Neural crest cell (in vitro differentiated cells): Measurements from ENCODE around the gene PDZRN4. TPM values are rescaled to one million over a fixed set of nuclear protein-coding genes. Genes with fewer than 3 reads are reported as not detected.

Experiments used
- DNase-seq: peaks from one replicate; pipeline ENCODE4 v3.0.0; 2021; ENCODE audit warnings: low read depth, mixed read lengths, low spot score
- H3K27ac Mint-ChIP-seq: one replicate; pipeline ENCODE4 v1.8.0; 2021; ENCODE audit warnings: mild to moderate bottlenecking, mixed read lengths; ENCODE audit not compliant: unreplicated experiment
- H3K27me3 Mint-ChIP-seq: 2 replicates; pipeline ENCODE4 v1.8.0; 2021; ENCODE audit warnings: low read depth, mild to moderate bottlenecking, mixed read lengths
- H3K36me3 Mint-ChIP-seq: 2 replicates; pipeline ENCODE4 v1.8.0; 2021; ENCODE audit warnings: low read depth, mild to moderate bottlenecking, mixed read lengths
- H3K4me1 Mint-ChIP-seq: 2 replicates; pipeline ENCODE4 v1.8.0; 2021; ENCODE audit warnings: mixed read lengths
- H3K4me3 Mint-ChIP-seq: one replicate; pipeline ENCODE4 v1.8.0; 2021; ENCODE audit warnings: mild to moderate bottlenecking, mixed read lengths
- H3K9me3 Mint-ChIP-seq: 2 replicates; pipeline ENCODE4 v1.8.0; 2021; ENCODE audit warnings: mixed read lengths
- total RNA-seq: library from RNA; stranded (reverse); gene quantifications from 2 replicates; pipeline ENCODE4 v1.2.1, GENCODE V29; 2021
- TF ChIP-seq, protein P1 (sequence below): fragments of 200-600 bp; sonication (generic); conservative IDR thresholded peaks from 2 replicates; pipeline ENCODE4 v1.5.0; 2021; ENCODE audit warnings: antibody characterized with exemption, mild to moderate bottlenecking

Gene PDZRN4
- total RNA-seq, 1 donor from 2014 or later = 2.5 TPM

DNA sequence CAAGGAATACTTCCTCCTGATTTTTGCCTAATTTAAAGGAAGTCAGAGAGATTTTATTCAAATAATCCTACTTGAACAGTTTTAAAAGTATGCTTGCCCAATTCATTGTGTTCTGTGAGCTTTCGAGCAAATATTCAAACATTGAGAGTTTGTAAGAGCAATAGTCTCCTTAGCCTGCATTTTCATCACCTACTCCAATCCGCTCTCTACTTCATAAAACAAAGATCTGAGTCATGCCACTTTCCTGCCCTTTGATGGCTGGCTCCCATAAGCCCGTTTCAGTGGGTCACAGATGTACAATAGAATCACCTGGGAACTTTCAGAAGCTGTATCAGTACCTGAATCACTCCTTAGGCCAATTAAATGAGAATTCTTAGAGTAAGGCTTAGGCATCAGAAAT lies 319.2 kb downstream of the PDZRN4 start:
- TF ChIP-seq, protein P1, sequence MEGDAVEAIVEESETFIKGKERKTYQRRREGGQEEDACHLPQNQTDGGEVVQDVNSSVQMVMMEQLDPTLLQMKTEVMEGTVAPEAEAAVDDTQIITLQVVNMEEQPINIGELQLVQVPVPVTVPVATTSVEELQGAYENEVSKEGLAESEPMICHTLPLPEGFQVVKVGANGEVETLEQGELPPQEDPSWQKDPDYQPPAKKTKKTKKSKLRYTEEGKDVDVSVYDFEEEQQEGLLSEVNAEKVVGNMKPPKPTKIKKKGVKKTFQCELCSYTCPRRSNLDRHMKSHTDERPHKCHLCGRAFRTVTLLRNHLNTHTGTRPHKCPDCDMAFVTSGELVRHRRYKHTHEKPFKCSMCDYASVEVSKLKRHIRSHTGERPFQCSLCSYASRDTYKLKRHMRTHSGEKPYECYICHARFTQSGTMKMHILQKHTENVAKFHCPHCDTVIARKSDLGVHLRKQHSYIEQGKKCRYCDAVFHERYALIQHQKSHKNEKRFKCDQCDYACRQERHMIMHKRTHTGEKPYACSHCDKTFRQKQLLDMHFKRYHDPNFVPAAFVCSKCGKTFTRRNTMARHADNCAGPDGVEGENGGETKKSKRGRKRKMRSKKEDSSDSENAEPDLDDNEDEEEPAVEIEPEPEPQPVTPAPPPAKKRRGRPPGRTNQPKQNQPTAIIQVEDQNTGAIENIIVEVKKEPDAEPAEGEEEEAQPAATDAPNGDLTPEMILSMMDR = no peak
- H3K9me3 Mint-ChIP-seq = no peaks in the 10 kb centered on the region
- H3K4me3 Mint-ChIP-seq = no peak overlapping the region
- H3K36me3 Mint-ChIP-seq = no peaks in the 10 kb centered on the region
- H3K27ac Mint-ChIP-seq = peak overlapping the region; percentile 95
- no peak for DNase-seq
- H3K4me1 Mint-ChIP-seq = no peaks in the 10 kb centered on the region
- H3K27me3 Mint-ChIP-seq = no peaks in the 10 kb centered on the region

DNA sequence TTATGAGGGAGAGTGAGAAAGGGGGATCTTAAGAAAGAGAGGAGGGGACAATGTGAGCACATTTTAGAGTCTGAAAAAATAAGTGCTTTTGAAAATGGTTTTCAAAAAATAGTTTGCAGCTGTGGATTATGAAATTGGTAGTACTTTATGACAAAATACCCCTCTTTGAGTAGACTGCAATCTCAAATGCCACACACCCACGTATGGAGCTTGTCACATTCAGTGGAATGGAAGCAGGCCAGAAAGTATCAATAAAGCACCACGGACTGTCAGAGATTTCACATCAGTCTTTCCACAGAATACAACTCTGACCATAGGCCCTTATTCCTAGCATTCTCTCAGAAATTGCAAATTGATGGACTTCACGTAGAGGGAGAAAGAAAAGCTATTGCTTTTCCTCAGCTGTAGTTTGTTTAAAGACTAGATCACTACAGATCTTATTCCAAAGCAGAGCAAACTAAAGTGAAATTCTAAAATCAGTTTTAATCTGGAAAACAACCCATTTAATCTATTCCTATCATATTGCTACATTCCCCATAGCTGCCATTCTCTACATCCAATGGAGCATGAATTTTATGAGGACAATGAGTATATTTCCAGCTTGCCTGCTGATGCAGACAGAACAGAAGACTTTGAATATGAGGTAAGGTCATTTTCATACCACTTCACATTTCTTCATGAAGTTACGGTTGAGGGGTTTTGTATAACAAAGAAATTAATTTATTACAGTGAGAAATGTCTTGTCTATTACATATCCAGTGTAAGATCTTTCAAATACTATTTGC lies 321.3 kb downstream of the PDZRN4 start:
- H3K27ac Mint-ChIP-seq = no peak overlapping the region
- H3K36me3 Mint-ChIP-seq = no peaks in the 10 kb centered on the region

DNA sequence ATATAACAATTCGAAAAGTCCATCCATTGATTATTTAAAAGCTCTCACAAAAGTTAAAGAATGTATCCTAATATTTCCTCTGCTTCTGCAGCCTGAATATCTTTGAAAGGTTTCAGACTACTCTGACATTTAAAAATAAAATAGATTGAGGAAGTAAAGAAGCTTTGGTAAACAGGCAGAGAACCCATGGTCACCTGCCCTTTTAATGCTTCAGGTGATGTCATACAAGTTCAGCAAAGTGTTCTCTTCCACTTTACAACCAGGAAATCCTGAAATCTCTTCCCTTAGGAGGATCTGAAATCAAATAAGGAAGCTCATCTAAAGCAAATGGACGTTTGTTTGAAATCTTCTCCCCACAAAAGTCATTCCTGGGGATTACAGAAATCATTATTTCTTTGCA lies 322.4 kb downstream of the PDZRN4 start:
- no peak for DNase-seq
- TF ChIP-seq, protein P1 = no peak
- Mint-ChIP-seq H3K4me3 (no peak overlapping the region), H3K27ac (no peak overlapping the region), H3K36me3 (no peaks in the 10 kb centered on the region), H3K9me3 (no peaks in the 10 kb centered on the region), H3K27me3 (no peaks in the 10 kb centered on the region), H3K4me1 (peaks cover 7% of the 10 kb centered on the region)

More for the DNA sequence above, 321.3 kb downstream of the PDZRN4 start:
- no peaks in the 10 kb centered on the region for H3K9me3 Mint-ChIP-seq
- peaks cover 7% of the 10 kb centered on the region for H3K4me1 Mint-ChIP-seq
- DNase-seq = no peak
- H3K4me3 Mint-ChIP-seq = no peak overlapping the region
- TF ChIP-seq, protein P1 = no peak
- no peaks in the 10 kb centered on the region for H3K27me3 Mint-ChIP-seq

DNA sequence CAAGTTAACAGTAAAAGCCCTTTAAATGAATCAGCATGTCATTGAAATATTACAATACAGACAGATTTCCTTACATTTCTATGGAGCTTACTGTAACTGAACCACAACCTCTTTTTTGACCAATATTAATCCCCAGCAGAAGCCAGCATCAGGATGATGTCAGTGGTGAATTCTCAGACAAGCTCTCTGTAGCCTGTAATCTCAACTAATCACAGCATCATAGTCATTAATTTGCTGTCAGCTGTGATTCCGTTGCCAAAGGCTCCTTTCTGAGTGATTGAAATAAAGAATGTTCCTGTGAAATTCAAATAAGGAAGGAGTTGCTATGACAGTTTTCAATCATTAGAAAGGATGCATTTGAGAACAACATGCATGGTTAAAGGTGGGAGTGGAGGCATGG lies 323.1 kb downstream of the PDZRN4 start:
- Mint-ChIP-seq H3K27me3 (no peaks in the 10 kb centered on the region), H3K36me3 (no peaks in the 10 kb centered on the region), H3K9me3 (no peaks in the 10 kb centered on the region), H3K4me3 (no peak overlapping the region), H3K4me1 (peaks cover 15% of the 10 kb centered on the region), H3K27ac (no peak overlapping the region)
- DNase-seq = no peak
- TF ChIP-seq, protein P1 = no peak

DNA sequence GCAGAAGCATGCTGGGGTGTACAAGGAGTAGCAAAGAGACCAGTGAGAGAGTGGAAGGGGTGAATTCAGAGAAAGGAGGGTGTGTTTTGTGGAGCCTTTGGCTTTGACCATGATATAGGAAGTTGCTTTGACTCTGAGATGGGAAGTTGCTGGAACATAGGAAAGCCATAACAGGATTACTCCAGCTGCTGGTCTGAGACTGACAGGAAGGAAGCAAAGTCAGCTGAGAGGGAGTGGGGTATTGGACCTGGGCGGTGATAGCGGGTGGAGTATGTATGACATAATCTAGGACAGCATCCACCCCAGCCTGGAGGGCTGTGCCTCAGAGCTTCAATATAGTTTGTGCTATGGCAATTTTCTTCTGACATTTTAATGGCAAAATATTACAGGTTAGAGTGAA lies 324.4 kb downstream of the PDZRN4 start:
- DNase-seq = no peak
- no peaks in the 10 kb centered on the region for H3K27me3 Mint-ChIP-seq
- peaks cover 15% of the 10 kb centered on the region for H3K4me1 Mint-ChIP-seq
- H3K36me3 Mint-ChIP-seq = no peaks in the 10 kb centered on the region
- H3K27ac Mint-ChIP-seq = no peak overlapping the region
- TF ChIP-seq, protein P1 = no peak
- no peak overlapping the region for H3K4me3 Mint-ChIP-seq
- H3K9me3 Mint-ChIP-seq = no peaks in the 10 kb centered on the region
